H9 (cell line): ENCODE data around the gene TET3. TPM values are rescaled to one million over a fixed set of nuclear protein-coding genes. Genes with fewer than 3 reads are reported as not detected.

Experiments
- DNase-seq: peaks from one replicate; pipeline ENCODE4 v3.0.0-alpha.2; 2017
- H2AFZ ChIP-seq: one replicate; pipeline ENCODE4 v1.6.1; 2013; ENCODE audit warnings: mild to moderate bottlenecking, low read length, control low read depth, moderate library complexity
- H2AK5ac ChIP-seq: 2 replicates; pipeline ENCODE4 v1.6.1; 2013; ENCODE audit warnings: low read length, control low read depth, mixed read lengths; ENCODE audit not compliant: insufficient read length
- H2BK120ac ChIP-seq: one replicate; pipeline ENCODE4 v1.6.1; 2013; ENCODE audit warnings: low read depth, mild to moderate bottlenecking, low read length, control low read depth, inconsistent platforms; ENCODE audit not compliant: poor library complexity, severe bottlenecking
- H2BK12ac ChIP-seq: 2 replicates; pipeline ENCODE4 v1.6.1; 2013; ENCODE audit warnings: low read length, control low read depth, mixed read lengths, low read depth; ENCODE audit not compliant: insufficient read length
- H2BK15ac ChIP-seq: 2 replicates; pipeline ENCODE4 v1.6.1; 2013; ENCODE audit warnings: low read depth, low read length, control low read depth
- H2BK20ac ChIP-seq: one replicate; pipeline ENCODE4 v1.6.1; 2013; ENCODE audit warnings: low read depth, mild to moderate bottlenecking, low read length, control low read depth, inconsistent platforms; ENCODE audit not compliant: poor library complexity, severe bottlenecking
- H2BK5ac ChIP-seq: 2 replicates; pipeline ENCODE4 v1.6.1; 2013; ENCODE audit warnings: low read length, control low read depth, mixed read lengths; ENCODE audit not compliant: insufficient read length
- H3K14ac ChIP-seq: 2 replicates; pipeline ENCODE4 v1.6.1; 2013; ENCODE audit warnings: low read length, control low read depth; ENCODE audit not compliant: insufficient read depth
- H3K18ac ChIP-seq: 2 replicates; pipeline ENCODE4 v1.6.1; 2013; ENCODE audit warnings: low read depth, mild to moderate bottlenecking, mixed read lengths, low read length, control low read depth; ENCODE audit not compliant: insufficient read length
- H3K23ac ChIP-seq: 2 replicates; pipeline ENCODE4 v1.6.1; 2013; ENCODE audit warnings: low read length, control low read depth, mixed read lengths, low read depth; ENCODE audit not compliant: insufficient read length
- H3K23me2 ChIP-seq: 2 replicates; pipeline ENCODE4 v1.6.1; 2013; ENCODE audit warnings: low read depth, mild to moderate bottlenecking, mixed read lengths, low read length, control low read depth; ENCODE audit not compliant: insufficient read length, poor library complexity, severe bottlenecking
- H3K27ac ChIP-seq: 2 replicates; pipeline ENCODE4 v1.5.1; 2013; ENCODE audit warnings: low read length, control low read depth, mixed read lengths, low read depth; ENCODE audit not compliant: insufficient read length
- H3K27me3 ChIP-seq: 2 replicates; pipeline ENCODE4 v1.6.1; 2013; ENCODE audit warnings: low read length, control low read depth, inconsistent platforms; ENCODE audit not compliant: insufficient read depth
- H3K4ac ChIP-seq: 2 replicates; pipeline ENCODE4 v1.6.1; 2013; ENCODE audit warnings: low read depth, mild to moderate bottlenecking, control low read depth, inconsistent platforms, low read length, moderate library complexity
- H3K4me1 ChIP-seq: 2 replicates; pipeline ENCODE4 v1.6.1; 2013; ENCODE audit warnings: low read length, control low read depth, inconsistent platforms; ENCODE audit not compliant: insufficient read depth
- H3K4me2 ChIP-seq: 2 replicates; pipeline ENCODE4 v1.6.1; 2013; ENCODE audit warnings: low read length, control low read depth, mixed read lengths; ENCODE audit not compliant: insufficient read length, insufficient read depth
- H3K56ac ChIP-seq: 2 replicates; pipeline ENCODE4 v1.6.1; 2013; ENCODE audit warnings: low read depth, mild to moderate bottlenecking, mixed read lengths, low read length, control low read depth; ENCODE audit not compliant: insufficient read length
- H3K79me1 ChIP-seq: 2 replicates; pipeline ENCODE4 v1.6.1; 2013; ENCODE audit warnings: low read depth, mild to moderate bottlenecking, moderate library complexity, low read length, control low read depth, inconsistent platforms; ENCODE audit not compliant: insufficient read depth, poor library complexity, severe bottlenecking
- H3K79me2 ChIP-seq: 2 replicates; pipeline ENCODE4 v1.6.1; 2013; ENCODE audit warnings: low read length, control low read depth, inconsistent platforms; ENCODE audit not compliant: insufficient read depth
- H3K9ac ChIP-seq: 2 replicates; pipeline ENCODE4 v1.6.1; 2013; ENCODE audit warnings: low read length, control low read depth, mixed read lengths; ENCODE audit not compliant: insufficient read length; ENCODE audit errors: extremely low read depth
- H3K9me3 ChIP-seq: one replicate; pipeline ENCODE4 v1.6.1; 2013; ENCODE audit warnings: low read depth, low read length, inconsistent platforms; ENCODE audit not compliant: control insufficient read depth
- H3T11ph ChIP-seq: one replicate; pipeline ENCODE4 v1.6.1; 2013; ENCODE audit warnings: mild to moderate bottlenecking, low read length, control low read depth, inconsistent platforms
- H4K20me1 ChIP-seq: one replicate; pipeline ENCODE4 v1.6.1; 2013; ENCODE audit not compliant: control insufficient read depth, insufficient read length, insufficient read depth
- H4K5ac ChIP-seq: 2 replicates; pipeline ENCODE4 v1.6.1; 2013; ENCODE audit warnings: low read depth, mild to moderate bottlenecking, mixed read lengths, low read length, control low read depth; ENCODE audit not compliant: insufficient read length
- H4K8ac ChIP-seq: replicated peaks from 2 replicates; pipeline ENCODE4 v1.6.1; 2013; ENCODE audit warnings: low read length, control low read depth, mixed read lengths, low read depth; ENCODE audit not compliant: insufficient read length
- H4K91ac ChIP-seq: 2 replicates; pipeline ENCODE4 v1.6.1; 2013; ENCODE audit warnings: low read depth, mild to moderate bottlenecking, moderate library complexity, mixed read lengths, low read length, control low read depth; ENCODE audit not compliant: insufficient read length
- H3K27ac Mint-ChIP-seq, 3 experiments: 2 replicates in 2 of 3; 3 replicates in 1 of 3; pipeline ENCODE4 v1.8.0; 2020 to 2021; ENCODE audit warnings: mixed read lengths in 3 of 3, mild to moderate bottlenecking in 1 of 3, moderate library complexity in 1 of 3
- H3K27me3 Mint-ChIP-seq: 2 replicates; pipeline ENCODE4 v1.8.0; 2021; ENCODE audit warnings: low read depth, mild to moderate bottlenecking, moderate library complexity, mixed read lengths
- H3K36me3 Mint-ChIP-seq, 3 experiments: 2 replicates in 2 of 3; 3 replicates in 1 of 3; pipeline ENCODE4 v1.8.0; 2020 to 2021; ENCODE audit warnings: low read depth in 3 of 3, mixed read lengths in 3 of 3; ENCODE audit not compliant: insufficient read depth in 1 of 3
- H3K4me1 Mint-ChIP-seq, 2 experiments: 2 replicates each; pipeline ENCODE4 v1.8.0; 2020; ENCODE audit warnings: mixed read lengths in 2 of 2
- H3K4me3 Mint-ChIP-seq, 2 experiments: 2 replicates in 1 of 2; 3 replicates in 1 of 2; pipeline ENCODE4 v1.8.0; 2020 to 2021; ENCODE audit warnings: mild to moderate bottlenecking in 2 of 2, mixed read lengths in 2 of 2, moderate library complexity in 1 of 2
- H3K9me3 Mint-ChIP-seq, 2 experiments: 2 replicates in 1 of 2; 3 replicates in 1 of 2; pipeline ENCODE4 v1.8.0; 2020; ENCODE audit warnings: mild to moderate bottlenecking in 2 of 2, mixed read lengths in 2 of 2, moderate library complexity in 1 of 2
- CTCF ChIP-seq: fragments of 200-600 bp; sonication (generic); conservative IDR thresholded peaks from 3 replicates; pipeline ENCODE4 v1.8.0; 2021; ENCODE audit warnings: antibody characterized with exemption, mild to moderate bottlenecking
- total RNA-seq: library from RNA; stranded (reverse); gene quantifications from 2 replicates; pipeline ENCODE4 v1.2.1, GENCODE V29; 2021

Gene TET3
- total RNA-seq, 1 experiment from 2014 or later, result 24.7 TPM

GRCh38 chr2:74009577-74009976, 24.9 kb downstream of the TET3 start:
- Histone ChIP-seq H2AFZ (no peak overlapping the region), H3K4ac (no peak overlapping the region), H2BK20ac (no peak overlapping the region), H3K4me2 (no peak overlapping the region), H3K23me2 (no peaks in the 10 kb centered on the region), H4K20me1 (no peaks in the 10 kb centered on the region), H3K9me3 (no peaks in the 10 kb centered on the region), H3K79me1 (peaks cover 4% of the 10 kb centered on the region), H2BK15ac (no peak overlapping the region), H2BK5ac (no peak overlapping the region), H2AK5ac (no peak overlapping the region), H3K4me1 (peaks cover 6% of the 10 kb centered on the region; the same call in 1 of the 2 replicates), H2BK12ac (no peak overlapping the region), H3K56ac (peak overlapping the region; percentile 26), H2BK120ac (no peak overlapping the region), H3K9ac (no peak overlapping the region), H4K8ac (no peak overlapping the region), H3K18ac (no peak overlapping the region), H3T11ph (no peak overlapping the region), H3K14ac (no peak overlapping the region), H4K91ac (no peak overlapping the region), H4K5ac (no peak overlapping the region), H3K79me2 (peaks cover 7% of the 10 kb centered on the region; the same call in 1 of the 2 replicates), H3K23ac (no peak overlapping the region), H3K27ac (no peak overlapping the region), H3K27me3 (no peaks in the 10 kb centered on the region)
- Mint-ChIP-seq H3K36me3 (peaks cover 11 to 31% (median 16%) of the 10 kb centered on the region in 3 experiments), H3K27me3 (no peaks in the 10 kb centered on the region), H3K27ac (peak overlapping the region in 2 of 3 experiments; percentile 52 to 81; a peak in 3 of 7 replicates), H3K9me3 (no peaks in the 10 kb centered on the region), H3K4me3 (no peak overlapping the region), H3K4me1 (peaks cover 55% of the 10 kb centered on the region in 2 experiments)
- no peak for DNase-seq
- no peak for TF ChIP-seq CTCF
